ENCODE measurements around the gene EIF2S3. TPM values are rescaled to one million over a fixed set of nuclear protein-coding genes. Genes with fewer than 3 reads are reported as not detected.

The EIF2S3 gene
- total and polyA plus RNA-seq, 2 of the 13 experiments (the other 11 are each of a cell fraction or from before 2014, with no cell fraction given) = 61.0 to 183 TPM

- no peaks in the 10 kb centered on the region for H3K4me1 ChIP-seq (ENCODE audit: insufficient read depth, low read length)
- H4K20me1 ChIP-seq (ENCODE audit: insufficient read depth, low read length) = no peaks in the 10 kb centered on the region
- no peak overlapping the region for H3K27ac ChIP-seq (ENCODE audit: extremely low read length, insufficient read depth, low read length)
- H3K27me3 ChIP-seq (ENCODE audit: control insufficient read depth in 1 of 2, insufficient read depth in 2 of 2, low read length in 2 of 2) = no peaks in the 10 kb centered on the region
- DNase-seq (ENCODE audit: low spot score) = no peak
- no peaks in the 10 kb centered on the region for H3K36me3 ChIP-seq (replicated peaks in 1 of 2; ENCODE audit: control insufficient read depth in 1 of 2, insufficient read depth in 2 of 2, low read length in 2 of 2)
- FAIRE-seq = no peak
- H3K9ac ChIP-seq (ENCODE audit: insufficient read depth, low read depth, low read length) = no peak overlapping the region
- ChIA-PET CTCF (ENCODE audit: low intra/inter-chr PET ratio, low total read pairs) (no interaction called here), POLR2A (no interaction called here)
- H3K9me3 ChIP-seq (ENCODE audit: low read length) = no peaks in the 10 kb centered on the region
- no TSS peak for BruUV-seq (replicated peaks)
- 100% methylated on average over 1 of the region's 1 CpG for WGBS (ENCODE audit: low lambda C conversion rate)
- no peak for ATAC-seq
- H3K4me2 ChIP-seq (ENCODE audit: low read depth, low read length) = no peak overlapping the region
- no peak overlapping the region for H2AFZ ChIP-seq (ENCODE audit: low read length)
- no peak for TF ChIP-seq NFYC (CRISPR knock-in tag; IDR thresholded peaks at IDR 0.05)
- TF ChIP-seq SAP130 (CRISPR knock-in tag; IDR thresholded peaks at IDR 0.05; ENCODE audit: low read depth) = no peak
- no peak overlapping the region for H3K4me3 ChIP-seq (replicated peaks in 1 of 3; ENCODE audit: insufficient read depth in 1 of 3, low read depth in 2 of 3, low read length in 3 of 3)
- H3K79me2 ChIP-seq (ENCODE audit: insufficient read depth, low read length) = no peaks in the 10 kb centered on the region
- in situ Hi-C loops (cut with HindIII; ENCODE audit: extremely low pct_ligation_motif_present, low pct_unique_long_range_greater_than_20kb) (no loop called here), intact Hi-C loops (cut with micrococcal nuclease; ENCODE audit: unreplicated experiment) (no loop called here)
Measured at GRCh38 chrX:24098932-24099331, 44.2 kb downstream of the EIF2S3 start.

- H3K27me3 ChIP-seq (ENCODE audit: control insufficient read depth in 1 of 2, insufficient read depth in 2 of 2, low read length in 2 of 2) = no peaks in the 10 kb centered on the region
- intact Hi-C loops (cut with micrococcal nuclease; ENCODE audit: unreplicated experiment) (no loop called here), in situ Hi-C loops (cut with HindIII; ENCODE audit: extremely low pct_ligation_motif_present, low pct_unique_long_range_greater_than_20kb) (no loop called here)
- H3K9ac ChIP-seq (ENCODE audit: insufficient read depth, low read depth, low read length) = no peak overlapping the region
- TF ChIP-seq ZNF713 (CRISPR knock-in tag; IDR thresholded peaks at IDR 0.05) = no peak
- TF ChIP-seq, protein P1, sequence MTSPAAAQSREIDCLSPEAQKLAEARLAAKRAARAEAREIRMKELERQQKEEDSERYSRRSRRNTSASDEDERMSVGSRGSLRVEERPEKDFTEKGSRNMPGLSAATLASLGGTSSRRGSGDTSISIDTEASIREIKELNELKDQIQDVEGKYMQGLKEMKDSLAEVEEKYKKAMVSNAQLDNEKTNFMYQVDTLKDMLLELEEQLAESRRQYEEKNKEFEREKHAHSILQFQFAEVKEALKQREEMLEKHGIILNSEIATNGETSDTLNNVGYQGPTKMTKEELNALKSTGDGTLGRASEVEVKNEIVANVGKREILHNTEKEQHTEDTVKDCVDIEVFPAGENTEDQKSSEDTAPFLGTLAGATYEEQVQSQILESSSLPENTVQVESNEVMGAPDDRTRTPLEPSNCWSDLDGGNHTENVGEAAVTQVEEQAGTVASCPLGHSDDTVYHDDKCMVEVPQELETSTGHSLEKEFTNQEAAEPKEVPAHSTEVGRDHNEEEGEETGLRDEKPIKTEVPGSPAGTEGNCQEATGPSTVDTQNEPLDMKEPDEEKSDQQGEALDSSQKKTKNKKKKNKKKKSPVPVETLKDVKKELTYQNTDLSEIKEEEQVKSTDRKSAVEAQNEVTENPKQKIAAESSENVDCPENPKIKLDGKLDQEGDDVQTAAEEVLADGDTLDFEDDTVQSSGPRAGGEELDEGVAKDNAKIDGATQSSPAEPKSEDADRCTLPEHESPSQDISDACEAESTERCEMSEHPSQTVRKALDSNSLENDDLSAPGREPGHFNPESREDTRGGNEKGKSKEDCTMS (CRISPR knock-in tag; conservative IDR thresholded peaks at IDR 0.05) = no peak
- no peak for TF ChIP-seq ELF4 (CRISPR knock-in tag; IDR thresholded peaks at IDR 0.05; ENCODE audit: borderline replicate concordance)
- TF ChIP-seq AHDC1 (CRISPR knock-in tag; IDR thresholded peaks at IDR 0.05; ENCODE audit: borderline replicate concordance) = no peak
- no peak for TF ChIP-seq DZIP1 (CRISPR knock-in tag; IDR thresholded peaks at IDR 0.05)
- no peaks in the 10 kb centered on the region for H3K79me2 ChIP-seq (ENCODE audit: insufficient read depth, low read length)
- BruUV-seq (replicated peaks) = no TSS peak
- CTCF ChIA-PET (ENCODE audit: low intra/inter-chr PET ratio, low total read pairs) = no interaction called here
- WGBS (ENCODE audit: low lambda C conversion rate) = 92% methylated on average over 6 of the region's 6 CpGs
- FAIRE-seq = peak; percentile 12
- no peak overlapping the region for H3K4me2 ChIP-seq (ENCODE audit: low read depth, low read length)
- H3K9me3 ChIP-seq (ENCODE audit: low read length) = no peaks in the 10 kb centered on the region
- POLR2A ChIA-PET = no interaction called here
- no peak overlapping the region for H3K27ac ChIP-seq (ENCODE audit: extremely low read length, insufficient read depth, low read length)
- H3K4me3 ChIP-seq (replicated peaks in 1 of 3; ENCODE audit: insufficient read depth in 1 of 3, low read depth in 2 of 3, low read length in 3 of 3) = no peak overlapping the region
- no peaks in the 10 kb centered on the region for H4K20me1 ChIP-seq (ENCODE audit: insufficient read depth, low read length)
- H3K4me1 ChIP-seq (ENCODE audit: insufficient read depth, low read length) = no peaks in the 10 kb centered on the region
- no peak for ATAC-seq
- no peak overlapping the region for H2AFZ ChIP-seq (ENCODE audit: low read length)
- no peaks in the 10 kb centered on the region for H3K36me3 ChIP-seq (replicated peaks in 1 of 2; ENCODE audit: control insufficient read depth in 1 of 2, insufficient read depth in 2 of 2, low read length in 2 of 2)
- no peak for DNase-seq (ENCODE audit: low spot score)
Measured at GRCh38 chrX:24099394-24099793, 44.6 kb downstream of the EIF2S3 start.
